Ovary (tissue), 3 donors: ENCODE results near the gene SH3BP1.

Source experiments
- CTCF ChIP-seq, 3 donors: fragments of 450-650 bp in 2 of 3; fragments of 200-600 bp in 1 of 3; IDR thresholded peaks; one replicate each; pipeline versions ENCODE4 v1.5.1 to v1.8.0; 2016 to 2022; ENCODE audit warnings: antibody characterized with exemption in 3 of 3, mild to moderate bottlenecking in 1 of 3
- POLR2A ChIP-seq: fragments of 450-650 bp; IDR thresholded peaks from one replicate; pipeline ENCODE4 v1.6.1; 2017; ENCODE audit warnings: antibody characterized with exemption, mild to moderate bottlenecking, moderate library complexity
- donor health status: DM: no; HTN: no; CAD: no.

GRCh38 chr22:37677493-37677974 lies 38.1 kb downstream of the SH3BP1 start:
- TF ChIP-seq CTCF (IDR thresholded peaks at IDR 0.05) (no peak), POLR2A (no peak)
